HG03039 (cell line): ENCODE measurements around the gene SIK3.

Experiments
- ATAC-seq: cut with Tn5 transposase; IDR thresholded peaks from one replicate; pipeline ENCODE4 v1.9.1; 2021; ENCODE audit warnings: mild to moderate bottlenecking, moderate library complexity; ENCODE audit not compliant: unreplicated experiment

SIK3 gene

GRCh38 chr11:116871248-116871647 lies 227.0 kb downstream of the SIK3 start:
- no peak for ATAC-seq

- no peak for ATAC-seq
Measured at GRCh38 chr11:116870054-116870453, 228.2 kb downstream of the SIK3 start.

- ATAC-seq, result no peak
Measured at GRCh38 chr11:116869610-116870009, 228.6 kb downstream of the SIK3 start.

DNA sequence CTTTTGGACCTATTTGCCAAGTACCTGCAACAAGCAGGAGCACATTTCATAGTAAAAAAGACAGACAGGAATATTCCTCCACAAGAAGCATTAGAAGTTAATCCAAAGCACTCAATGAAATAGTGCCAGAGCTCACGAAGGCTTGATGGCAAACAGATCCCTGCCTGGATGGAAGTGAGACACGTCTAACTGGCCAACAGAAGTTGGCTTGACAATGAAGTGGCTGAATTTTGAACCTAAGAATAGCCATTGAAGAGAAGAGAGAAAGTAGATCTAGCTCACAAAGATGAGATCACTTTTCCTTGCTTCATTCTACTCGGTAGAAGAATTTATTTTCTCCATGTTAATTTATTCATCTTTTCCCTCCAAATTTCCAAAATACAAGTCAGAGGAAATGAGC lies 230.2 kb downstream of the SIK3 start:
- no peak for ATAC-seq

DNA sequence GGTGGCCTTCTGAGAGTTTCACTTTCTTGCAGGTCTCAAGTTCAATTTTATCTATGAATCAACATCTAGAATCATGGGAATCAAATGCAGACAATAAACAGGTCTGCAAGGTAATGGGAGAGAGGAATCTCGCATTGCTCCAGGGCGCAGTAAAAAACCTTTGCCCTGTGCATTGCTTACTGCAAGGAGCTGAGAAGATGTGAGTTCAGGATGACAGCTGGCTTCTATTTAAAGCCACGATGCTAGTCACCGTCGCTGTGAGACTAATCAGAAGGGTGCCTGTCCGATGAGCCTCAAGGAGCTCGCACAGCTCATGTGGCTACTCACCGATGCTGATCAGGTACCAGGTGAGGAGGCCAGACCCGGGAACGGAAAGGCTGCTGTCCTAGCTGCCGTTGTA lies 230.6 kb downstream of the SIK3 start:
- ATAC-seq, result no peak

- ATAC-seq, result no peak
Measured at GRCh38 chr11:116866804-116867455, 231.3 kb downstream of the SIK3 start.

DNA sequence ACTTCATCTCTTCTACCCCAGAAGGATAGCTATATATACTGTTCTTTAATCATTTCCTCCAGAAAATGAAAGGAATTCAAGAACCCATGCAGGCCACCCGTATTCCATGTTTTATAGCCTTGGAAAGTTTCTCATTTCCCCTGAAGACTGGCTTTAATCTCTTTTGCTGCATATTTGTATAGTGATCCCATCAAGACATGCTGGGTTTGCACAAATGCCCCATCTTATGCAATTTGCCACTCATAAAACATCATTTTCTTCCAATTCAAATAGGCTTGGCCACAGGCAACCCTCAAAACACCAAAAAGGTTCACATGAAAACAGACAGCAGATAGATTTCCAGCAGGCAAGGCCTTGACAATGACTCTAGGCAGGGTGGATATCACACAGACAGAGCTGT lies 232.5 kb downstream of the SIK3 start:
- ATAC-seq, result no peak

DNA sequence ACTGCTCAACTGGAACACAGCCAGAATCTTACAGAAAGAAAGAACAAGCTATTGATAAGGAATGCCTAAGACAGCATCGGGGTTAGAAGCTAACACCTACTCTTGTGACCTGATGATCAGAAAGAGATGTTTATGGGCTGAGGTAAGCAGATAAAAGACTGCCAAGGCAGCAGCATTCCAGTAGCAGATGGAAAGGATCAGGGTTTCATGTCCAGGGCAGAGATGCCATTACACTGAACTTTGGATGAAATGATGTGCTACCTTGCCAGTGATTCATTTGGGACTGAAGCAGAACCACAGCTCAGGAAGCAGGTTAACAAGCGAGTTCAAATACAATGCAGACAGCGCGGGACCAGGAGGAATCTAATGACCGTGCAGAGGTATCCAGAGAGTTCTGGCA lies 233.7 kb downstream of the SIK3 start:
- ATAC-seq, result no peak

- ATAC-seq, result no peak
Measured at GRCh38 chr11:116862951-116863350, 235.3 kb downstream of the SIK3 start.

DNA sequence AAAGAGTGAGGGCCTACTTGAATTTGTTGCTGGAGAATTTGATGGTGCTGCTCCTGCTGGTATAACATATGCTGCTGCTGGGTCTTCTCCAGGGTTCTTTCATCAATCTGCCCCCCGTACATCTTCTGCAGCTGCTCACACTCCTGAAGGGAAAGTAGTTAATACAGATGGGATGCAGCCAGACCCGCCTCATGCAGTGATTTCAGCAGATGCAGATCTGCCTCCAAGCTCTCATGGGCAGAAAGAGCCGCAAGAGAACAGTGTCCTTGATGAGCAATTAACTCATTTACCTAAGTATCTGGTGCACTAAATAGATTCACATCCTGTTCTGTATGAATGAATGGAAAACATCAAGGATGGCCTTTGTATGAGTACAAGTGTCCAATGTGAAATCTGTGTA lies 236.0 kb downstream of the SIK3 start:
- no peak for ATAC-seq

DNA sequence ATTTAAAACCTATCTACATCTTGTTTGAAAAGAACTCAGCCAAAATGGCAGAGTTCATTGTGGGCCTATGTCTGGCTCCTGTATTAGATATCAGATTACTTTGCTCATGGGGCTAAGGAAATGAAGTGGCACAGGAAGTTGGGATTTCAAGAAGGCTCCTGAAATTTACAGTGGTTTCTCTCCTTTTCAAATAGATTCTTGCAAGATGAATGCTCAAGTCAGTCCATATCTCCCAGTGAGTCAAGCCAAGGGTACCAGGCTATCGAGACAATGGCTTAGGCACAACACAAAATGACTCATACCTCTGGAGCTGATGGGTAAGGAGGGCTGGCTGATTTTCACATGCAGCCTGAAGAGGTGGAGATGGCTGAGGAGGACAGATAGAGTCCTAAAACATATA lies 236.7 kb downstream of the SIK3 start:
- no peak for ATAC-seq

- no peak for ATAC-seq
Measured at GRCh38 chr11:116860303-116860702, 237.9 kb downstream of the SIK3 start.

DNA sequence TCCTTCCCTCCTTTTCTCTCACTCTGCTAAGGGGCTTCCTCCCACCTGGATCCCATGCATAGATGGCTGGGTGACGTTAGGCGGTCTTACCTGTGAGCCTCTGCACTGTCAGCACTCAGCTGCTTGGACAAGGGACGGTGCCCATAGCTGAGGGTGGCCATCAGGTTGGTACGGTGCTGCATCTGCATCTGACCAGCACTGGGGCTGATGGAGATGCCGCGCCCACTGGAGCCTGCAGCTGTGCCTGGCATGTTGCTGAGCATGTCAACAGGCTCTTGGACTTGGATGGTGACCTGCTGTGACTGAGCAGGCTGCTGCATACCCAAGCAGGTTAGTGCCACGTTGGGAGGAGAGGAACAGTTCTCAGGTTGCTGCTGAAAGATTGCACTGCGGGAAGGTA lies 239.1 kb downstream of the SIK3 start:
- no peak for ATAC-seq

- ATAC-seq, result no peak
Measured at GRCh38 chr11:116857936-116858335, 240.3 kb downstream of the SIK3 start.

DNA sequence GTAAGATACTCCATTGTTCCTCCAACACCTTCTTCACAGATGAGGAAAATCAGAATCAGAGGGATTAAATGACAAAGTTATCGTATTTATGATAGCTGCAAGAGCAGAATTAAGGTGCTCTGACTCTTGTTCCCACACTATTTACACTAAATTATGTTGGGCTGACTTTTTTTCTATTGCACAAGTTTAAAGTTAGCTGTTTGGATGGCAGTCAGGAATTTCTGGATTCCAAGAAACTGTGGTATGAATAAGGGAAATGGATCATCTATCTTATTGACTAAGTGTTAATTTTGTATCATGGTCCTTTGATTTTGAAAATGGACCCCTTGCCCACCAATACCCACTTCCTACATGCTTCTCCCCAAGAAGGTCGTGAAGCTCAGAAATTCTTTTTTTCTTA lies 240.9 kb downstream of the SIK3 start:
- ATAC-seq, result no peak

DNA sequence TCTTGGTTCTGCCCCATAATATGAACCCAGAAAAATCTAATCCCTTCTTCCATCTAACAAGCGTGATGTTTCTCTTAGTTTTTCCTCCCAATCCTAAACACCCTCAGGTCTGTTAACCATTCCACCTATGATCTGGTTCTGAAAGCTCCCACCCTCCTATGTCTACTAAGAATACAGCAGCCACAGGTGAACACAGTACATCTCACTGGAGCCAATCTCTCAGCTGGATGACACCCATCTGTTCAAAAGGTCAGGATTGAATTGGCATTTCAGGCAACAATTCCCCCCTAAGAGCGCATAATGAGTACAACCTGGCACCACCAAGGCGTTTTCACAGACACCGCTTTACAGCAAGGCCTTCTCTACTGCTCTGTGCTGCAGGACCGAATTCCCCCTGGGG lies 241.8 kb downstream of the SIK3 start:
- no peak for ATAC-seq

GRCh38 chr11:116855413-116855812 lies 242.8 kb downstream of the SIK3 start:
- ATAC-seq, result no peak

GRCh38 chr11:116853461-116854073 lies 244.7 kb downstream of the SIK3 start:
- ATAC-seq, result peak; percentile 81

DNA sequence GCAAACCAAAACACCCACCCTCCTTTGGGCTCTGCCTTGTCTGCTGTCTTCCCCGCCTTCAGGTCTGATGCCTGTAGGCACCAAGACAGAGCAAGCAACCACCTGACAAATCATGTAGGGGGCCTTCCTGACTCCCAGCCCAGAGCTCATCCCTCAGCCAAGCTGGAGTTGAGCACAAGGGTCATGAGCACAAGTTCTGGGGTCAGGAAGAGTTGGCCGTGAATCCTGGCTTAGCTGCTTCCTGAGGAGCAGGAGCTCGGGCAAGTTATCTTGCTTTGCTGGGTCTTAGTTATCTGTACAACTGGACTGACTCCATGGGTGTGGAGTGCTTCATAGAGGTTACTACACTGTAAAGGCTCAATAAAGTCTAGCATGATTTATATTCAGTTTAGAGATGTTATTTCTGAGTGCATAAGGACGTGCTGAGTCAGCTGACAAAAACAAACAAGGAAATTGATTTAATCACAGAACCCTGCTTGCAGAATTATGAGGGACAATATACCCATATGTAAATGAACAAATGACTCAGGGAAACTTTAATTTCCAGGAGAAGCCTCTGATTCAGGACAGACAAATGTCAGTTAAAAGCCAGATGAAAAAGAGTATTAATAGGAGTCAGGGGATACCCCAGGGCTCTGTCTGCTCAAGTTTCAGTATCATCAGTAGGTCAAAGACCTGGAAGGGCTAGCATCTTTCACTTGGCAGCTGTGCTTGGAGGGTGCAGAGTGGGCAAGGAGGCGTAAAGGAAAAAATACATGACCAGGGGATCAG lies 245.8 kb downstream of the SIK3 start:
- no peak for ATAC-seq

GRCh38 chr11:116851626-116852025 lies 246.6 kb downstream of the SIK3 start:
- ATAC-seq, result no peak

DNA sequence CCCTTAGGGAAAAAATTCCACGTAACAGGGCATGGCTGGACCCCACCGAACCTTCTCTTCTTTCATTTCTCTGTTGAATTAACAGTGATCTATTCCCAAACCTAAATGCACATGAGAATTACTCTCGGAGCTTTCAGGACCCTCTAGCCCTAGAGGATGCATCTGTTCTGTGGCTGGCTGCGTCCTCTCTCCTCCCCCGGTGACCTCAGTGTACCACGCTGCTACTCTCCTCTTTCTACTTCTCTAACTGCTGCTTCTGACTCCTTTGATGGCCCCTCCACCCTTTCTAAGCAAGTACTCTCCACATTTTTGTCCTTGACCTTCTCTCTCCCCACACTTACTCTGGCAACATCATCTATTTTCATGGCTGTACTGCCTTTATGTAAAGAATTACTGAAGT lies 248.7 kb downstream of the SIK3 start:
- no peak for ATAC-seq

GRCh38 chr11:116849060-116849459 lies 249.2 kb downstream of the SIK3 start:
- no peak for ATAC-seq
